ENCODE measurements around the gene EPB41L2.

DNA sequence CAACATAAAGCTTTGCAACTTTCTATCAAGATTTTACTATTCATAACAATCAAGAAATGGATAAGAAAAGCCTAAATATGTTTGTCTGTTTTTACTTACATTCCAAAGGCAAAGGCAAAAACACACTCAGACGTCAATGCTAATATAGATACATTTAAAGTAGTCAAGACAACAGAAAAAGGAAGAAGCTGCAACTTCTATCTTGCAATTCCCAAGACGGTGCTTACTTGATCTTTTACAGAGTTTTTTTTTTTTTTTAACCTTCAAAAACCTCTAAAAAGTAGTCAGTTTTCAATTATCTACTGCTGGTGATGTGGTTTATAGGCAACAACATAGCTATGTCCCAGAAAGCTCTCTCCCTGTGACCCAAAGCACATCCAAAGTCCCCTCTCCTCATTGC is 58.1 kb downstream of the EPB41L2 start:
- TF ChIP-seq, protein P1, sequence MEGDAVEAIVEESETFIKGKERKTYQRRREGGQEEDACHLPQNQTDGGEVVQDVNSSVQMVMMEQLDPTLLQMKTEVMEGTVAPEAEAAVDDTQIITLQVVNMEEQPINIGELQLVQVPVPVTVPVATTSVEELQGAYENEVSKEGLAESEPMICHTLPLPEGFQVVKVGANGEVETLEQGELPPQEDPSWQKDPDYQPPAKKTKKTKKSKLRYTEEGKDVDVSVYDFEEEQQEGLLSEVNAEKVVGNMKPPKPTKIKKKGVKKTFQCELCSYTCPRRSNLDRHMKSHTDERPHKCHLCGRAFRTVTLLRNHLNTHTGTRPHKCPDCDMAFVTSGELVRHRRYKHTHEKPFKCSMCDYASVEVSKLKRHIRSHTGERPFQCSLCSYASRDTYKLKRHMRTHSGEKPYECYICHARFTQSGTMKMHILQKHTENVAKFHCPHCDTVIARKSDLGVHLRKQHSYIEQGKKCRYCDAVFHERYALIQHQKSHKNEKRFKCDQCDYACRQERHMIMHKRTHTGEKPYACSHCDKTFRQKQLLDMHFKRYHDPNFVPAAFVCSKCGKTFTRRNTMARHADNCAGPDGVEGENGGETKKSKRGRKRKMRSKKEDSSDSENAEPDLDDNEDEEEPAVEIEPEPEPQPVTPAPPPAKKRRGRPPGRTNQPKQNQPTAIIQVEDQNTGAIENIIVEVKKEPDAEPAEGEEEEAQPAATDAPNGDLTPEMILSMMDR (IDR thresholded peaks at IDR 0.05), result no peak
- TF ChIP-seq EZH2phosphoT487 (IDR thresholded peaks at IDR 0.05), result no peak
